GF-D8 (cell line): Measurements from ENCODE around the gene RBPJ.
"Not testable (repeated sequence)": the region's sequence is repeated elsewhere in the genome, so short reads cannot be mapped to it uniquely, and the experiment has no call there.

Source experiments
- DNase-seq: peaks from one replicate; lab custom pipeline; 2025; lab: John Stamatoyannopoulos, UW

RBPJ gene

DNA sequence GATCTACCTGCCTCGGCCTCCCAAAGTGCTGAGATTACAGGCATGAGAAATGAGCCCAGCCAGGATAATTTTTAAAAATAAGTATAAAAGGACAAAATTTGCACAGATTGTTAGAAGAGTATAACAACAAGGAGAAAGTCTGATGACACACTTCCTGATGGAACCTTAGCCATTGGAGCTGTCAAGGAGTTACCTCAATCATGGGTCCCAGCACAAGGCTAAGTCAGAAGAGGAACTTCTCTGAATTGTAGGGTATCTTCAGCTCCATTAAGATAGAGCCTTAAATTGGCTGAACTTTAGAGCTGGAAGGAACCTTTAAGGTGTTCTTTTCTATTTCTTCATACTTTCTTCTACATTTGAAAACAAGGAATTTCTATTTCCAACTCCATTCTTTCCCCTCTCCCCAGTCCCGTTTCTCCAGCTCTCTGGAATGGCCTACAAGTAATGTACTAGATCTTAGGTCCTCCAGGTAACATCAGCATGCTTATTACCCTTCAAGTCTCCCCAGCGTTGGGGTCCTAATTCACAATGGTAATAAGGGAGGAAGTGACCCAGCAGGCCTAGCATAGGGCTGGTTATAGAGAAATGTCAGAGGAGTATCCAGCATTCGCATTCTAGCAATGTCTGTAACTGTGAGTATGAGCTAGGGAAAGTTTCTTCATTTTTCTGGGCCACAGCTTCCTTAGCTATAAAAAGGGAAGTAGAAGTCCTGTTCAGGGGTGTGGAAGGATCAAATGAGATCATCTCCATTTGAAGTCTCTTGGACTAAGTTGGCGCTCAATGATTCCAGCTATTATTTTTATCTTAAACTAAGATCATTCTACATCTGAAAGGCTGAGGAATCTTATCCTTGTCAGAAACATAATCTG is 18.5 kb upstream of the RBPJ start:
- peak; percentile 82 for DNase-seq

DNA sequence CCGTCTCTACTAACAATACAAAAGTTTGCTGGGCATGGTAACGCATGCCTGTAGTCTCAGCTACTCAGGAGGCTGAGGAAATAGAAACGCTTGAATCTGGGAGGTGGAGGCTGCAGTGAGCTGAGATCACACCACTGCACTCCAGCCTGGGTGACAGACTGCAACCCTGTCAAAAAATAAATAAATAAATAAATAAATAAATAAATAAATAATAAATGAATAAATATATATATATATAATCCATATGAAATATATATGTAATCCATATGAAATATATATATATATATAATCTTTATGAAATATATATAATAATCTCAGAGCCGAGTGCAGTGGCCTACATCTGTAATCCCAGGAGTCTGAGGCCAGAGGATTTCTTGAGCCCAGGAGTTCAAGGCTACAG is 17.8 kb upstream of the RBPJ start:
- DNase-seq = no peak

DNA sequence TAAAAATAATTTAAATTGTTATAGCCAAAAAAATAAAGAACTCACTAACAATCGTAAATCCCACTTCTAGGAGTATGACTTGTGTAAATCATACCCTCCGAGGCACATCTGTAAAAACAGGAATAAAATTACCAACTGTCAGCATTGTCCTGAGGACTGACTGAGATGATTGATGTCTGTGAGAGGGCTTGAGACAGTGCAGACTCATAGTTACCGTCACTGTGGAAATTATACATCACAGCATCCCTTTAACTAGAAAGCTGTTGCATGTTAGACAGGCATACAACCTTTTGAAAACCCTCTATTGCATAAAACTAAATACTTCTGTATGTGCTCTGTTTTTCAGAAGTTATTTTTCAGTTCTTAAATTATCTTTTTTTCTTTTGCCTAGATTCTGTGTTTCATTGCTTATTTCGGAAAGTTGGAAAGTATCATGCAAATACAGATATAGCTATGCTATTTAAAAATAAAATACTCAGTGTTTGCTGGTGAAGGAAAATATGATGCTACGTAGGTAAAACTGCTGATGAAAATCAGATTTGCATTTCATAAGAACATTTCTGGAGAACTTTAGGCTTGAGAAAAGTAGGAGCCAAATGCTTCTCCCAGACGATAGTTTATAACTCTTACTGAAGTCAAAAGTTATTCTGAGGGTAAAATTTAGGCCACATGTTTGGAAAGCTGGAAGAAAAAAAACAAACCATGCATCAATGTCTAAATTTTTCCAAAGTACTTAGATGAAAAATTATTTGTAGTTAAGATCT is 13.6 kb upstream of the RBPJ start:
- no peak for DNase-seq

DNA sequence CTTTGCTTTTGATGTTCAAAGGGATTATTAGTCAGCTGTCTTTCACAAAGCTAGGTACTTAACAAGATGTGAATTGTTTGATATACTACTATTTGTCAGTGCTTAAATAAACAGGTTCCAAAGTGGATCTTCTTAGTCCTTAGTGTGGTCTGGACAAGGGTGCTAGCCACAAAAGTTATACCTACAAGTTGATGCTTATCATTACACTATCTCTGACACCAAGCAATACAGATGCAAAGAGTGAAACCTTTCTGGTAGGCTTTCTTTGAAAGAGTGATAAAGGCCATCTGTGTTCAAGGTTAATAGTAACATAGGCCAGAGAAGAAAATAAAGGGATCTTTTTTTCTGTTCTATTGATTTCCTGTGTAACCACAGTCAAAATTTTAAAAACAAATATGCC is 12.2 kb upstream of the RBPJ start:
- no peak for DNase-seq

DNA sequence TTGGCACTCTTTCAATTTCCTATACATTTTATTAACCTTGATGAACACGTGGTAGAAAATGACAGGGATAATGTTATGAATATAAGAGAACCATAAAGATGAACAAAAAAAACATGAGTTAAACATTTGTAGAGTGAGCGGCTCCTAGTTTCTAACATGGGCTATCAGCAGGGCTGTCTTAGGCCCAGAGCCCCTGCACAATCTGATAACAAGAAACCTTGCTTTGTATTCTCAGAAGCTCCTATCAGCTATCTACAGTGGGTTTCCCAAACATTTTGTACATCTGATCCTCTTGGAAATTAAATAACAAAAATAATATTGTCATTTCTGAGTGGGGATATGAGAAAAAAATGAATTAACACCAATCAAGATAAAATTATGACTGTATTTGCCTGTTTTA is 10.6 kb upstream of the RBPJ start:
- no peak for DNase-seq

DNA sequence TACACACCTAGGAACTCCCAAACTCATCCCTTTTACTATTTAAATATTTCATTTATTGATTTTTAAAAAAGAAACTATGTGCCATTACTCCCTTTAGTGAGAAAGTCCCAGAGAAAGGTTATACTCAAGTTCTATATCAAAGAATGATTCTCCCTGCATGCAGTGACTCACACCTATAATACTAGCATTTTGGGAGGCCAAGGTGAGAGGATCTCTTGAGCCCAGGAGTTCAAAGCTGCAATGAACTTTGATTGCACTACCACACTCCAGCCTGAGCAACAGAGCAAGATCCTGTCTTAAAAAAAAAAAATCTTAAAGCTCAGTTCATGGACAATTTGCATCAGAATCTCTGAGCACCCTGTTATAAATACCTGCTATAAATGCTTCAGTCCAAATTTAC is 9.2 kb upstream of the RBPJ start:
- no peak for DNase-seq

DNA sequence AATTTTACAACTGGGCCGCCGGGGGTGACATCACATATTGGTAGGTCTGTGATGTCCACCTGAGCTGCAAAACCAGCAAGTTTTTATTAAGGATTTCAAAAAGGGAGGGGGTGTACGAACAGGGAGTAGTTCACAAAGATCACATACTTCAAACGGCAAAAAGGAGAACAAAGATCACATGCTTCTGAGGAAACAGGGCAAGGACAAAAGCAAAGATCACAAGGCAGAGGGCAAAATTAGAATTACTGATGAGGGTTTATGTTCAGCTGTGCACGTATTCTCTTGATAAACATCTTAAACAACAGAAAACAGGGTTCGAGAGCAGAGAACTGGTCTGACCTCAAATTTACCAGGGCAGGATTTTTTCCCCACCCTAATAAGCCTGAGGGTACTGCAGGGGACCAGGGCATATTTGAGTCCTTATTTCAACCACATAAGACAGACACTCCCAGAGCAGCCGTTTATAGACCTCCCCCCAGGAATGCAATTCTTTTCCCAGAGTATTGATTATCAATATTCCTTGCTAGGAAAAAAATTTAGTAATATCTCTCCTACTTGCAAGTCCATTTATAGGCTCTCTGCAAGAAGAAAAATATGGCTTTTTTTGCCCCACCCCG is 5.4 kb upstream of the RBPJ start:
- not testable (repeated sequence) for DNase-seq

DNA sequence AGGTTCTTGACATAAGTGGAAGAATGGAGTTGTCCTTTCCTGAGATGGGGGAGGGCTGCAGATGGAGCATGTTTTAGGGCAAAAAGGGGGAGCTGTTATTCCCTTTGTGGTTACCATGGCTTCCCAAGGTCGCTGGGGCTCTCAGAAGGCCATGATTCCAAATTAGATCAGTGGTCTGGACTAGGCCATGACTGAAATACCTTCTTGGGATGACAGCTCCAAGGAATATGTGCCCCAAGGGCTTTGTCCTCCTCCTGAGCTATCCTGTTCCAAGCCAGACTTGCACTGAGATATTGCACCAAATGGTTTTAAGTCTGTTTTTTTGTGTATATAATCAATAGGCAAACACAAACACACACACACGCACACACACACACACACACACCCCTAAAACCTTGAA is 3.0 kb upstream of the RBPJ start:
- DNase-seq = no peak

DNA sequence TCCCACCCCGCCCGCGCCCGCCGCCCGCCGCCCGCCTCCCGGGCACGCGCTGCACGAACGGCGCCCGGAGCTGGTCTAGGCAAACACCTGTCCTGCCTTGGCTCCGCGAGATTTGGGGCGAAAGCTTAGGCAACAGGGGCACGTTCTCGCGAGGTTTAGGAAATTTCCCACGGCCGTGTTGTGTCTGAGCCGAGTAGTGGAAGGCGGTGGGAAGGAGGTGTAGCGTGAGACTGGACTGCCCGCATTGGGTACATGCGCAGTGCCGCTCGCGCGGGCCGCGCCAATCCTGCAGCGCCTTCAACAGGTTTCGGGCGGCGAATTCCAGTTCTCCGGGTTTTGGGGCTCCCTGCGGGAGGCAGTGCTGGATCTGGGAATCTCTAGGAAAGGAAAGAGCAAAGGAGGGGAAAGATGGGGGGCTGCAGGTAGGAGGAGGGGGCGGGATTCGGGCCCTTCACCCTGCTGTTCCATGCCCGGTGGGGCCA is 1.3 kb upstream of the RBPJ start:
- DNase-seq = peak; percentile 97

DNA sequence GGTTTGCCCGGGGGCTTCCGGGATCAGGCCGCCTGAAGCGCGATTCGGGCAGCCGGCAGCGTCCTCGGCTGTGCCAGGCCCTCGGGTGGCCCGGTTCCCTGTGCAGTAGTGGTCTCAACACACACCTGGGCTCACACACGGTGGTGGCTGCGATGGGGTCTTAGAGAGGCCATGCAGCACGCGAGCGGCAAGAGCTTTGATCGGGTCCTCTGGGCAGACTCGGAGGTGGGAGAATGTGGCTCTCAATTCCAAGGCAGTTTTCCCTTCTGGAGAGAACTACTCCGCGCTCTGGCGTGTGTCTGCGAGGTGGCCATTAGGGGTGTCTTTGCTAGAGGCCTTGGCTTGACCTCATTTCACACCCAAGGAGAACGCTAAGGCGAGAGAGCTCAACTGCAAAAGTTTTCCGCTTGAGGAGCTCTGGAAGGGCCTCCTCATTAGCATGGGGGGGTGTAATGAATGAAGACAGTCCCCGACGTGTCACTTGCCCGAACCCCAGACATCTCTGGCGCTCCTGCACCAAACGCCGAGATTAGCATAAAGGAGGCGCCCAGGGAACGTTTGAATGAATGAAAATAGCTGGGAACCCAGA is 771 bp upstream of the RBPJ start:
- peak; percentile 55 for DNase-seq

DNA sequence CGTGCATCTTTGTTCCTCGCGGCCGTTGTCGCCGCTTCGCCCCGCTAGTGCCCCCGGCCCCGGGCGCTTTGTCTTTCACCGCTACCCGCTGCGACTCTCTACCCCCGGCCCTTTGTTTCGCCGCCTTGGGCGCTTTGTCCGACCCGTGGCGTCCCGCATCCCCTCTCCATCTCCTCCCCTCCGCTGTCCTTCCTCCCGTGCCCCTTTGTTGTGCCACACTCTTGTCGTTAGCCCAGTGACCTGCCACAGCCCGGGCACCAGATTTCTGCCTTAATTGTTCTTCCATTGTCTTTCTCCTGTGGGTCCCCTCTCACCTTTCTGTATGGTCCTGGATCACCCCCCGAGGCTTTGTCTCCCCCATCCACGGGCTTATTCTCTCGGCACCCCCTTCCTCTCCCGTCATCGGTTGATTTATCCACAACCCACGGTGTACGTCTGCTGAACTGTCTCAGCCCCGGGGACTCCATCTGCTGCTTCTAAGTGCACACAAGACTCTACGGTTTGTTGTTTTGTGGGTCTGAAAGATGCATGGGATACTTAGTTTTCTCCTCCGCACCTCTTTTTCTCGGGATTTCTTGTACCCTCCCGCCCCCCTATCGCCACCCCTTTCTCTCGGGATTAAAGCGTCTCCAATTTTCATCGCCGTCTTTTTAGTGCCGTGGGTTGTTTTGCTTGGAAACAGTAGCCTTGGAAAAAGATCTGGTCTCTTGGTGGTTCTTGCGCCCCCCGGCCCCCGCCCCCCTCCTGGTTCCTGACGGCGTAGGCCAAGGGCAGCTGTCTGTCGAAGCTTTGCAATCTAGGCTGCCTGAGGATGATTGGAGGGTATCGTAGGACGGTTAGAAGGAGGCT is 783 bp downstream of the RBPJ start:
- DNase-seq = no peak

DNA sequence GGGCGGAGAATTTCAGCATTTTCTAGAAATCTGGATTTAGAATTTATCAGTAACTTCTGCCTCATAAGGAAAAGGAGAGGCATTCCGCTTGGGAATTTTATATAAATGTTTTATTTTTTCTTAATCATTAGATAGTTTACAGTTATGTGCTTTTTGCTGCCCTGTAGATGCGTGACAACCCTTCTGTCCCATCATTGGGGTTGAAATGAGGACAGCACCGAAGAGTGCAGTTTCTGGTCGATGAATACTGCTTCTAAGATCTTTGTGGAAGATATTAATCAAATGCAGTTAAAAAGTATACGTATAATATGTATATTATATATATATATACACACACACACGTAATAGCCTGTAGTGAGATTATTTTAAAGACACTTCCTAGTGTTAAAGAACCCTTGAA is 1.5 kb downstream of the RBPJ start:
- DNase-seq = no peak

DNA sequence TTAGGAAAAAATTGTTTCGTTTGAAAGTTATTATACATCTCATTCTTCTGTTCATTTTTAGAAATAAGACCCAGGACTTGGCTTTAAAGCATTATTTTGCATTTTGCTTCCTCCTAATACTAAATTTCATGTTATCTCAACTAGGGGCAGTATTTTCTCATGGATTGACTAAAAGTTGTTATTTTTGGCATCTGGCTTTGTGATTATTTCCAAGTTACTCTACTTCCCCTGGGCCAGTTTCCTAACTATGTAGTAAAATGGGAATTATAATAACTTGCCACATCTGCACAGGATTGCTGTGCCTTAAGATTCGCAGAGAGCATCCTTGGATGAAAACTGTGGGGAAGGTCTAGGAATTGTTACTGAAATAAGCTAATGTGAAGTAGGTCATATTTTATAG is 3.0 kb downstream of the RBPJ start:
- DNase-seq = no peak

DNA sequence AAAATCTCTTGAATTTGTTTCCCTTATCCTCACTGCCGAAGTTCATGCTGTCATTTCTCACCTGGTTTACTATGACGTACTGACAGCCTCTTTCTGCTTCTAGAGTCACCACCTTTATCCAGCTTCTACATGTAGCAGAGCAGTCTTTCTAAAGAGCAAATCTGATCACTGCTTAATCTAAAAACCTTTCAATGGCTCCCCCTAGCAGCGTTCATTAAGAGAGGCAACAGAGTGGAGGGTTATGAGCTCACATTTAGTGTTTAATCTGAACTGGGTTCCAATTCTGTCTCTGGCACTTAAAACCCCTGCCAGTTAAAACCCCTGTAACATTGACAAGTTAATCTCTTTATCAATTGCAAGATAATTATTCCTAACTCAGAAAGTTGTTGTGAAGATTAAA is 4.4 kb downstream of the RBPJ start:
- no peak for DNase-seq

DNA sequence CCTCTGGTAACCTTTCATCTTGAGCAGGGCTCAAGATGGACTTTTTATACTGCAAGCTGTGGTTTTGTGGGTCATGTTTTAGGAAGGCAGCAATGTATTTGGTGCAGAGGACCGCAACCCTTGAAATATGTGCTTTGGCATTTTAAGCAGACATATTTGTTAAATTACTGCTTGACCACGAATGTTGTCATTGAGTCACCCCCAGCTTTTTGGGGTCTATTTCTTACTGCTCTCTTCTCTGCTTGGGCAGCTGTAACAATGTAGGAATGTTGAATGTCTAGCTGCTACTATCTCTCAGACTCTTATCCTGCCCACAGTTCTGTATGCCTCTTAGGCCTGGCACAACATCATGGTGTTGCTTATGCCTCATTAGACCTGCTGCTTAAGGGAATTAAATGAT is 6.0 kb downstream of the RBPJ start:
- DNase-seq = no peak

DNA sequence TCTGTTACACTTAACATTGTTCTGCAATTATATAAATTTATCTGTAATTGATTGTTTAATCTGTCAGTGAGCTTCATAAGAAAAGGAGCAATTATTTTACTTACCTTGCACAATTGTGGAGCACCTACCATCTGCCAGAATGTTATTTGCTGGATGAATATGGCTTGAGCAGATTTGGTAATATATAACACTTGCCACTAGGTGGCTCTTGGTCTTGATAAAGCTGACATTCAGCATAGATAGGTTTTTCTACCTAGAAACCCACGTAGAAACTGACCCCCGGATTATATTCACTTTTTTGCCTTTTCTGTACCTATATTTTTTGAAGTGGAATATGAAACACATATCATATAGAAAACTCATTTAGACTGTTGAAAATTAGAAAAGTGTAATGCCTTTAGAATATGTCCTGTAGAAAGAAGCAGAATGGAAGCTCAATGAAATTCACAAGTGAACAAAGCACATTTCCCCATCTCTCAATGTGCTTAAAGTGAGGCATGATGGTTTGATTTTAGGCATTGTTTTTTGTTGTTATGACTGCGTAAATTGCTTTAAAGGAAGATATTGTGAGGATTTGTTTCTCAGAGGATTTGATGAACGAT is 9.5 kb downstream of the RBPJ start:
- peak; percentile 41 for DNase-seq

DNA sequence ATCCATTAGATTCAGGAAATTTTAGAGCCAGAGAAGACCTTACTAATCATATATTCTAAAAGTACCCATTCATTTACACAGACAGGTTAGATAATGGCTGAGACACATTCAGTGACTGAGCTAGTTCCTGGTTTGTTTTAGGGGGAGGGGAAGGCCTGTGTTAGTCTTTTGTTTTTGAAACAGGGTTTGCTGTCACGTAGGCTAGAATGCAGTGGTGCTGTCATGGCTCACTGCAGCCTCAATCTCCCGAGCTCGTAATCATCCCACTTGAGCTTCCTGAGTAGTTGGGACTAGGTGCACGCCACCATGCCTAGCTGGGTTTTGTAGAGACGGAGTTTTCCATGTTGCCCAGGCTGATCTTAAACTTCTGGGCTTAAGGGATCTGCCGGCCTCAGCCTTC is 10.1 kb downstream of the RBPJ start:
- peak; percentile 19 for DNase-seq

DNA sequence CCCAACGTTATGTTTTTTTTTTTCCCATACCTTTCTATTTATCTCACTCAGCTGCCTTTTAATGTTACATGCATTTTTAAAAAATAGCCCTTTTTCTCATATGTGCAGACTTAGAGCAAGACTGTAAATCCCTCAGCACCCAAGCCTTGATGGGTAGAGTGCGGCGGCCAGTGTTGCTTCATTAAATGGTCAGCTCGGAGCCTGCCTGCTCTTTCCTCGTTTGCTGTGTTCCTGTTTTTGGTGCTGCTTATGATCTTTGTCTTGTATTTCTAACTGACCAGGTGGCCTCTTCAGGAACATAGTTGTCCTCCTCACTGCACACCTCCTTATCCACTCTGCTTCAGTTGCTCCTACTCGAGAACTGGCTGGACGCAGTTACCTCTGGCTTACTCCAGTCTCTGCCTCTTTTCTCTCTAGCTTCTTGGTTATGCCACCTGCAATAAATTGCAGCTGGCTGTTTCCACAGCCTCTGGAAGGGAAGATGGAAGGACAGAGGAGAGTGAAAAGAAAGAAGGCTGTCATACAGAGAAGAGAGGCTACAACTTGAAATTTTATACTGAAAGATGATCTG is 10.7 kb downstream of the RBPJ start:
- DNase-seq = peak; percentile 19

DNA sequence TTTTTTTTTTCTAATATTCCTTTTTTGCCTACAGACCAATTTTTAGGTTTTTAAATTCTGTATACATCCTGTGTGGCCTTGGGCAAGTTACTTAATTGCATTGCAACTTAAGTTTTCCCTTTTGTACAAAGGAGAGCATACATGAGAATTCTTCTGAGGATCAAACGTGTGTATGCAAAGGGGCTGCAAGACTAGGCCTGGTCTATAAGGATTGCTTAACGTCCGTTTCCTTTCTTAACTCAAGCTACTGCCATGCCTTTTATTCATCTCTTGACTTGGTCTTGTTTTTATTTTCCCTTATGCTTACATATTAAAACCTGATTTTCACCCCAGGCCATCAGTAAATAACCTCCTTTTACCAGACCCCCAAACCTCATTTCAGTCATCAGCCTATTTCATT is 13.6 kb downstream of the RBPJ start:
- DNase-seq = peak; percentile 57

DNA sequence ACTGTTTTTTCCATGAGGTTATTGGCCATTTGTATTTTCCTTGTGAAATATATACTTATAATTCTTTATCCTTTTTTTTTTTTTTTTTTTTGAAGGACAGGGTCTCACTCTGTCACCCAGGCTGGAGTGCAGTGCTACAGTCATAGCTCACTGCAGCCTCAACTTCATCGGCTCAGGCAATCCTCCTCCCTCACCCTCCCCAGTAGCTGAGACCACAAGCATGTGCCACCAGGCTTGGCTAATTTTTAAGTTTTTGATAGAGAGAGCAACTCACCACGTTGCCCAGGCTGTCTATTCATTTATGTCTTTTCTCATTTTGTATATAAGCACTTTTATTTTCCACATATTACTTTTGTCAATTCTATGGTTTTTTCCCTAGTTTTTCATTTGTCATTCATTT is 16.8 kb downstream of the RBPJ start:
- DNase-seq = no peak
